H1 (cell line): ENCODE measurements around the gene ABCF3. TPM values are rescaled to one million over a fixed set of nuclear protein-coding genes. Genes with fewer than 3 reads are reported as not detected.

Experiments
- ASH2L ChIP-seq: fragments of 200-600, 300-600 bp; sonication (generic); IDR thresholded peaks from one replicate; pipeline ENCODE4 v1.7.1; 2017; ENCODE audit warnings: low read length
- BRCA1 ChIP-seq: IDR thresholded peaks from 2 replicates; pipeline ENCODE4 v1.6.1; 2012; ENCODE audit warnings: low read depth, low read length, improper control_type of control experiment
- CHD1 ChIP-seq: IDR thresholded peaks from 2 replicates; pipeline ENCODE4 v1.6.1; 2012; ENCODE audit warnings: low read depth, low read length, improper control_type of control experiment
- CTBP2 ChIP-seq: IDR thresholded peaks from 2 replicates; pipeline ENCODE4 v1.7.0; 2011; ENCODE audit warnings: borderline replicate concordance, mild to moderate bottlenecking, moderate library complexity, mixed read lengths, low read length; ENCODE audit not compliant: insufficient read depth, insufficient read length
- E2F6 ChIP-seq: IDR thresholded peaks from 2 replicates; pipeline ENCODE4 v1.6.1; 2012; ENCODE audit warnings: inconsistent platforms
- EGR1 ChIP-seq: IDR thresholded peaks from 2 replicates; pipeline ENCODE4 v1.6.1; 2011; ENCODE audit warnings: low read depth, low read length, borderline replicate concordance
- FOSL1 ChIP-seq: IDR thresholded peaks from 2 replicates; pipeline ENCODE4 v1.6.1; 2011; ENCODE audit warnings: mild to moderate bottlenecking, low read depth, low read length, moderate library complexity; ENCODE audit not compliant: insufficient read depth
- GABPA ChIP-seq: IDR thresholded peaks from 2 replicates; pipeline ENCODE4 v1.6.1; 2011; ENCODE audit warnings: mild to moderate bottlenecking, low read length, moderate library complexity, borderline replicate concordance; ENCODE audit not compliant: insufficient read depth
- GTF2F1 ChIP-seq: IDR thresholded peaks from 2 replicates; pipeline ENCODE4 v1.6.1; 2012; ENCODE audit warnings: low read depth, low read length, improper control_type of control experiment, borderline replicate concordance
- JUN ChIP-seq: IDR thresholded peaks from 2 replicates; pipeline ENCODE4 v1.6.1; 2011; ENCODE audit warnings: low read depth, mild to moderate bottlenecking, improper control_type of control experiment, low read length
- MAX ChIP-seq: IDR thresholded peaks from 2 replicates; pipeline ENCODE4 v1.6.1; 2012; ENCODE audit warnings: inconsistent platforms
- PHF8 ChIP-seq: fragments of 200-600 bp; sonication (generic); conservative IDR thresholded peaks from 2 replicates; pipeline ENCODE4 v1.7.1; 2012; ENCODE audit warnings: low read depth, mild to moderate bottlenecking, inconsistent platforms, low read length, moderate library complexity
- RAD21 ChIP-seq, 2 experiments: IDR thresholded peaks in 1 of 2; conservative IDR thresholded peaks in 1 of 2; 2 replicates each; pipeline ENCODE4 v1.6.1; 2011; ENCODE audit warnings: low read depth in 2 of 2, low read length in 2 of 2, improper control_type of control experiment in 1 of 2, inconsistent platforms in 1 of 2, mild to moderate bottlenecking in 1 of 2, moderate library complexity in 1 of 2
- RXRA ChIP-seq: IDR thresholded peaks from 2 replicates; pipeline ENCODE4 v1.6.1; 2011; ENCODE audit warnings: low read depth, mild to moderate bottlenecking, low read length, moderate library complexity; ENCODE audit not compliant: insufficient read depth
- SIN3A ChIP-seq, 2 experiments: IDR thresholded peaks in 1 of 2; conservative IDR thresholded peaks in 1 of 2; 2 replicates each; pipeline ENCODE4 v1.6.1; 2011 to 2012; ENCODE audit warnings: low read length in 2 of 2, improper control_type of control experiment in 1 of 2, low read depth in 1 of 2, mild to moderate bottlenecking in 1 of 2
- SP1 ChIP-seq: IDR thresholded peaks from 2 replicates; pipeline ENCODE4 v1.6.1; 2011; ENCODE audit warnings: low read depth, low read length
- SP4 ChIP-seq: IDR thresholded peaks from 2 replicates; pipeline ENCODE4 v1.6.1; 2012; ENCODE audit warnings: low read length, inconsistent platforms
- SRF ChIP-seq: IDR thresholded peaks from 2 replicates; pipeline ENCODE4 v1.6.1; 2011; ENCODE audit warnings: mild to moderate bottlenecking, low read depth, low read length, moderate library complexity
- SUZ12 ChIP-seq: fragments of 200-600 bp; sonication (generic); IDR thresholded peaks from 2 replicates; pipeline ENCODE4 v1.6.1; 2012; ENCODE audit warnings: mild to moderate bottlenecking, inconsistent platforms, low read length, moderate library complexity, mixed read lengths
- TAF1 ChIP-seq: IDR thresholded peaks from 2 replicates; pipeline ENCODE4 v1.6.1; 2011; ENCODE audit warnings: mild to moderate bottlenecking, low read depth, low read length
- TCF12 ChIP-seq: IDR thresholded peaks from 2 replicates; pipeline ENCODE4 v1.6.1; 2011; ENCODE audit warnings: low read depth, mild to moderate bottlenecking, low read length
- TEAD4 ChIP-seq: IDR thresholded peaks from 2 replicates; pipeline ENCODE4 v1.6.1; 2012; ENCODE audit warnings: low read depth, low read length, inconsistent platforms, mixed read lengths
- ZNF274 ChIP-seq: IDR thresholded peaks from 2 replicates; pipeline ENCODE4 v1.7.0; 2012; ENCODE audit warnings: low read length, borderline replicate concordance; ENCODE audit errors: extremely low read depth
- polyA plus RNA-seq, 7 experiments: library from polyadenylated mRNA; depleted of rRNA in 3 of 7; stranded (reverse) in 5 of 7; unstranded in 2 of 7; fragments of >200 nt in 5 of 7; fragments of 200-250 nt in 2 of 7; gene quantifications; 1 replicate in 5 of 7; 2 replicates in 1 of 7; 4 replicates in 1 of 7; pipeline versions ENCODE4 v1.2.1 to v1.2.3, GENCODE V29; 2011 to 2013; ENCODE audit warnings: missing spikeins in 2 of 7, mixed read lengths in 2 of 7
- total RNA-seq: library from RNA; stranded (reverse); fragmentation: NEBNext Ultra II Directional; extraction: Animal tissue kit (Norgen Biotek cat#: 25700); gene quantifications from 2 replicates; pipeline ENCODE4 v1.2.1, GENCODE V29; 2021

The ABCF3 gene
- total and polyA plus RNA-seq, 2 of the 8 experiments (the other 6 are each of a cell fraction or from before 2014, with no cell fraction given) = 51.6 to 57.8 TPM

- TF ChIP-seq E2F6 (no peak), SUZ12 (peak; percentile 23; the same call in 1 of the 2 replicates), RXRA (no peak), PHF8 (0 out of 2 replicates have a peak, but pooled peaks have one; percentile 23), RAD21 (IDR thresholded peaks at IDR 0.05 in 1 of 2, conservative IDR thresholded peaks at IDR 0.05 in 1 of 2; ENCODE audit: low read depth in 2 of 2, low read length in 2 of 2) (no peak; a peak in 1 of 4 replicates), MAX (no peak; the same call in 1 of the 2 replicates), TAF1 (0 out of 2 replicates have a peak, but pooled peaks have one; percentile 26), TCF12 (no peak), SP4 (no peak), GABPA (no peak; the same call in 1 of the 2 replicates), CTBP2 (no peak), SP1 (no peak), FOSL1 (no peak), ASH2L (peak; percentile 23), EGR1 (peak; percentile 65; the same call in 1 of the 2 replicates), SRF (no peak), BRCA1 (no peak), SIN3A (conservative IDR thresholded peaks at IDR 0.05 in 1 of 2, IDR thresholded peaks at IDR 0.05 in 1 of 2; ENCODE audit: low read depth in 1 of 2, low read length in 2 of 2) (no peak), ZNF274 (no peak), CHD1 (no peak), TEAD4 (no peak), JUN (no peak), GTF2F1 (no peak)
Measured at GRCh38 chr3:184229394-184230080, 43.5 kb downstream of the ABCF3 start, which contains the start of gene VWA5B2 (continued).
